ENCODE measurements around the gene CPPED1.

GRCh38 chr16:12804395-12804794 lies 708 bp upstream of the CPPED1 start:
- no peak for TF ChIP-seq CTCF (IDR thresholded peaks at IDR 0.05)
- TF ChIP-seq POLR2A (IDR thresholded peaks at IDR 0.05): no peak
- TF ChIP-seq EP300 (IDR thresholded peaks at IDR 0.05): no peak

All from tibial nerve (tissue), 4 donors.